Omental fat pad (tissue), 4 donors: Measurements from ENCODE around the gene ESAM. TPM values are rescaled to one million over a fixed set of nuclear protein-coding genes. Genes with fewer than 3 reads are reported as not detected.

Source experiments
- ATAC-seq: fragments of 150-250 bp; one replicate; pipeline ENCODE4 v1.9.1; 2016; ENCODE audit warnings: mild to moderate bottlenecking, moderate library complexity; ENCODE audit not compliant: low FRiP score
- DNase-seq: peaks from one replicate; pipeline ENCODE4 v3.0.0-alpha.2; 2019; ENCODE audit warnings: low spot score
- total RNA-seq, 4 donors: library from RNA; depleted of rRNA; stranded (reverse); fragments of >200 nt; gene quantifications; one replicate each; pipeline ENCODE4 v1.1.0, GENCODE V29; 2016
- TF ChIP-seq, protein P1 (sequence below), 3 donors: fragments of 450-650 bp; IDR thresholded peaks; one replicate each; pipeline ENCODE4 v1.5.1; 2016 to 2017; ENCODE audit warnings: antibody characterized with exemption in 3 of 3, mild to moderate bottlenecking in 3 of 3, moderate library complexity in 2 of 3

ESAM gene
- total RNA-seq, 4 donors from 2014 or later = 23.0 to 116 (median 62.6) TPM

DNA sequence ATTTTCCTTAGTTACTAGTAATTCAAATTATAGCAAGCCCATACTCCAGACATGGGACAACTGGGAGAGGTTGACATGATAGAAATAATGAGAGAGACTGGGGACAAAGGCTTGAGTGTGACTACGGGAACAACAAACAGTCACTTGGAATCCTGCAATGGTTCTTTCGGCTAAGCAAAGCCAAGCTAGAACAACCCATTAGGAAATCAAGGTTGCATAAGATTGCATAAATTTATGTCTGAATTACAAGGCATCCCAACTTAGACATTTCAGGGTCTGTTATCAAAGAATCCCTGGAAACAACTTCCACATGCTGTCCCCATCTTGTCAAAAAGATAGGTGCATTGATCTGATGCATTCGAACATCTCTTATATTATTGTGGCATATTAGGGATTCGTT lies 32.5 kb downstream of the ESAM start:
- DNase-seq = no peak
- TF ChIP-seq, protein P1, sequence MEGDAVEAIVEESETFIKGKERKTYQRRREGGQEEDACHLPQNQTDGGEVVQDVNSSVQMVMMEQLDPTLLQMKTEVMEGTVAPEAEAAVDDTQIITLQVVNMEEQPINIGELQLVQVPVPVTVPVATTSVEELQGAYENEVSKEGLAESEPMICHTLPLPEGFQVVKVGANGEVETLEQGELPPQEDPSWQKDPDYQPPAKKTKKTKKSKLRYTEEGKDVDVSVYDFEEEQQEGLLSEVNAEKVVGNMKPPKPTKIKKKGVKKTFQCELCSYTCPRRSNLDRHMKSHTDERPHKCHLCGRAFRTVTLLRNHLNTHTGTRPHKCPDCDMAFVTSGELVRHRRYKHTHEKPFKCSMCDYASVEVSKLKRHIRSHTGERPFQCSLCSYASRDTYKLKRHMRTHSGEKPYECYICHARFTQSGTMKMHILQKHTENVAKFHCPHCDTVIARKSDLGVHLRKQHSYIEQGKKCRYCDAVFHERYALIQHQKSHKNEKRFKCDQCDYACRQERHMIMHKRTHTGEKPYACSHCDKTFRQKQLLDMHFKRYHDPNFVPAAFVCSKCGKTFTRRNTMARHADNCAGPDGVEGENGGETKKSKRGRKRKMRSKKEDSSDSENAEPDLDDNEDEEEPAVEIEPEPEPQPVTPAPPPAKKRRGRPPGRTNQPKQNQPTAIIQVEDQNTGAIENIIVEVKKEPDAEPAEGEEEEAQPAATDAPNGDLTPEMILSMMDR (IDR thresholded peaks at IDR 0.05) = no peak
- ATAC-seq = no peak

DNA sequence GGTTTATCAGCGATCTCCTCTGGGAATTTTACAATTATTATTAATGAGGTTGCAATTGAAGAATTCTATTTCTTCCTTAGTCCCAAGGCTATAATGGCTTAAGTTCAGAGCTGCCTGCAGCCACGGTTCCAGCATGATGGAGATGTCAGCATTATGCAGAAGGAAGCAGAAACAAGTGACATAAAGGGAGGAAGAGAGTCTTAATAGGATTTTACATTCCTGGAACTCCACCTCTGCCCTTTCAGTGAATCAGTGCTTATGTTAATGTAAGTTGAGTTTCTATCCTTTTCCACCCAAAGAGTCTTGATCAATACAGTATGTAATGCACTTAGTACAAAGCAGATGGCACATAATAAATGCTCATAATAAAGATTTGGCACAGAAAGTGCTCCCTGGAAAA lies 34.0 kb downstream of the ESAM start:
- no peak for DNase-seq
- TF ChIP-seq, protein P1 (IDR thresholded peaks at IDR 0.05) = no peak
- no peak for ATAC-seq

DNA sequence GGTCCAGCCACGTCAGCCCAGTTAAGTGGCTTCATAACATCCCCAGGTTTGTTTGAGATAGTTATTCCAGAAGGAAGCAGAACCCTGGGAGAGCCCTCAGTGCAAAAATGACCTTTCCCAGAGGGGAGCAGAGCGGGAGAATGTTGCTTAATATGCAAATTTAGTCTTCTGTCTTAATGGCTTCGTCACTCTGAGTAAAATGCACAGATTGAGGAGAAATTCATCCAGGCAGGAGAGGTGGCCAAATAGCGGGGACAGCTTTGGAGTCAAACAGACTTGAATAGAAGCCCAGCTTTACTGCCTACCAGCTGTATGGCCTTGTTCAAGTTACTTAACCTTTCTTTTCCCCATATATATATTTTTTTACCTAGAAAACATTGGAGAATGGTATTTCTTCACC lies 34.6 kb downstream of the ESAM start:
- TF ChIP-seq, protein P1 (IDR thresholded peaks at IDR 0.05) = no peak
- DNase-seq (no peak), ATAC-seq (no peak)

DNA sequence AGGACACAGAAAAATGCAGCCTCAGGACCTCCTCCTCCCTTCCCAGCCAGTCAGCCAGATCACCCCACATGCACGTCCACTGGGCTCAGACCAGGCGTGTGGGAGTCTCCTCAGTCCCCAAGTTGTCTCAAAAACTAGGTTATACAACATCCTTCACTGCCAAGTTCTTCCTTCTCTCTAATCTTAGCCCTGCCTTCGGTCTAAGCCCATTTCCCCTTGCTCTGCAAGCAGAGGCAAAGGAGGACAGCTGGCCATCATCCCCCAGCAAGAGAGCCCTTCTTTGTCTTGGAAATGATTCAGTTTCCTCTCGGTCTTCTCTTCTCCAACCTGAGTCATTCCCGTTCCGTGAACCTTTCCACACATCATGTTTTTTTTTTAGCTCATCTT lies 36.4 kb downstream of the ESAM start:
- no peak for DNase-seq
- ATAC-seq = no peak
- TF ChIP-seq, protein P1 (IDR thresholded peaks at IDR 0.05) = no peak

DNA sequence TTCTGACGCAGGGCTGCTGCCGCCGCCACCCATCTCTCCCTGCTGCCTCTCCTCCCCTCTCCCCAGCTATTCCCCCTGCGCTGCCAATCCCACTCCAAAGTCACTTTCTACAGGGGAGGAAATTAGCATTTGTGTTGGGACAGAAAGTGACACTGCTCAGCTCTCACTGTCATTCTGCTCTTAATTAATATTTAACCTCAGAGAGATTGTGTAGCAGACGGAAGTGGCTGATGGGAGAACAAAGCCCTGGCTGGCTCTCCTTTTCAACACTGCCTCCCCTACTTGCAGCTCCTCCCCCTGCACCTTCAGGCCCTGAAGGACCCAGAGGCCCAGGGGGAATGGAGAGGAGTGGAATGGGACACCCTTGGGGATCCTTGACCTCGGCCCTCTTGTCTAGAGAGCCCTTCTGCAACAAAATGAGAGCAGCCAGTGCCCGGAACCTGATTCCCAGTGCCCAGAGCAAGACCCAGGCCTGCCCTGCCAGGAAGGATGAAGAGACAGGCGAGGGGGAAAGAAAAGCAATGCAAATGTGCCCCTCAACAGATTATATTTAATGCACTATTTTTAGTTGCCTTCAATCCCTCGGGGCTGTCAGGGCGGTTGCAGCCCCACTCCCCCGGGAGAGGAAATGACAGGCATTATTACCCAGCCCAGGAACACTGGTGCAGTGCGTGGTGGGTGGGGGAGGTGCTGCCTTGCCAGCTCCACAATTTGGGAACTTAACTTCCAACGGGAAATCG lies 36.9 kb downstream of the ESAM start:
- ATAC-seq (no peak), DNase-seq (no peak)
- TF ChIP-seq, protein P1 (IDR thresholded peaks at IDR 0.05) = no peak

DNA sequence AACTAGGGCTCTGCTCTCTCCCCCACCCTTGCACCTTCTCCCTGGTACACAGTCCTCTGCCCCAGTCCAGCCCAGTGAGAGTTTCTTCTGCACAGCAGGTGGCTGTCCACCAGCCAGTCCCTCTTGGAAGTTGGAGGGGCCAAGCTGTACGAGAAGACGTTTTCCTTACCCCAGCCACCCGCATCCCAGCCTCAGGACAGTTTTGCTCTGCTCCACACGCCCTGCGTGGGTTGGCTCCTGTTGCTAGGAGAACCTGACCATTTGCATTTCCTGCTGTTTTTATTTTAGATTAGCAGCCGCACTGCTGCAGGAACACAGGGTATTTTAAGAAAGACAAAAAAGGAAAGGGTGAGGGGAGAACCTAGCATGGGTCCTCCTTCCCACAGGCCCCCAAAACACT lies 39.9 kb downstream of the ESAM start:
- DNase-seq (no peak), ATAC-seq (no peak)
- TF ChIP-seq, protein P1 (IDR thresholded peaks at IDR 0.05) = no peak

DNA sequence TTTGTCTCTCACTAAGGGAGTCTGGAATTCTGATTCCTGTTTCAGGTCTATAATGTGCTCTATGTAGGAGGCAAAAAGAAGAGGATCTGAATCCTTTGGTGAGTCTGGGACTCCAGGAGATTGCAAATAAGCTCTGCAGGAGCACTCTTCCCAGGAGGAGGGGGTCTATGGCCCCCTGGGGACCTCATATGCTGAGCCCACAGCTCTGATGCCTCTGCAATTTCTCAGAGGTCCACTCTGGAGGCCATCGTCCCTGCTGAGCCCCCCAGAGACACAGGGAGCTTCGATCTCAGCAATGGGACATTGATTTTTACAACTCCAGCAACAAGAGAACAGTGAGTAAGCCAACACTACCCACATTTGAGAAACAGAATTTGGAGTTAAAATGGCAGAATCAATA lies 42.6 kb downstream of the ESAM start:
- DNase-seq = no peak
- ATAC-seq = no peak
- TF ChIP-seq, protein P1 (IDR thresholded peaks at IDR 0.05) = no peak
